B cell (primary cell): ENCODE measurements around the gene MAD1L1. TPM values are rescaled to one million over a fixed set of nuclear protein-coding genes. Genes with fewer than 3 reads are reported as not detected.

ENCODE experiments used
- ATAC-seq: fragments of 200-7000 bp; cut with Tn5 transposase; one replicate; pipeline ENCODE4 v1.10.0; 2021; ENCODE audit warnings: low read depth, mild to moderate bottlenecking, moderate number of reproducible peaks, moderate library complexity
- CTCF ChIA-PET: fragments of 350-600 bp; sonication (Branson Sonifier 250); formaldehyde crosslinking; loops from one replicate; lab custom pipeline; 2021; ENCODE audit warnings: antibody characterized with exemption, inconsistent platforms; lab: Charles Lee
- POLR2A ChIA-PET: fragments of 350-600 bp; sonication (Branson Sonifier 250); formaldehyde crosslinking; loops from one replicate; lab custom pipeline; 2021; ENCODE audit warnings: antibody characterized with exemption; lab: Charles Lee
- DNase-seq: peaks from one replicate; pipeline ENCODE4 v3.0.0; 2013
- H2AFZ ChIP-seq: 2 replicates; pipeline ENCODE4 v1.6.1; 2012; ENCODE audit warnings: mild to moderate bottlenecking, low read depth, low read length; ENCODE audit not compliant: insufficient read depth, poor library complexity, severe bottlenecking
- H3K27ac ChIP-seq, 2 donors: 1 replicate in 1 of 2; 2 replicates in 1 of 2; pipeline ENCODE4 v1.5.1; 2012 to 2013; ENCODE audit warnings: low read length in 2 of 2, mild to moderate bottlenecking in 2 of 2, moderate library complexity in 1 of 2
- H3K27me3 ChIP-seq, 4 experiments: fragments of 200-600 bp in 1 of 4; sonication (generic) in 1 of 4; replicated peaks in 1 of 4; 1 replicate in 2 of 4; 2 replicates in 2 of 4; pipeline versions ENCODE4 v1.6.1 to v1.7.0; 2013 to 2016; ENCODE audit warnings: low read length in 3 of 4, mild to moderate bottlenecking in 2 of 4, mixed read lengths in 1 of 4, moderate library complexity in 1 of 4; ENCODE audit not compliant: insufficient read depth in 4 of 4, control insufficient read depth in 3 of 4; ENCODE audit errors: control extremely low read depth in 1 of 4
- H3K36me3 ChIP-seq, 2 experiments: replicated peaks in 1 of 2; 1 replicate in 1 of 2; 2 replicates in 1 of 2; pipeline versions ENCODE4 v1.6.1 to v1.7.1; 2013; ENCODE audit warnings: low read length in 1 of 2; ENCODE audit not compliant: insufficient read depth in 2 of 2, control insufficient read depth in 1 of 2; ENCODE audit errors: control extremely low read depth in 1 of 2, extremely low read depth in 1 of 2
- H3K4me1 ChIP-seq, 2 donors: fragments of 200-600 bp in 1 of 2; sonication (generic) in 1 of 2; 1 replicate in 1 of 2; 2 replicates in 1 of 2; pipeline versions ENCODE4 v1.5.1 to v1.6.1; 2013 to 2017; ENCODE audit warnings: low read length in 2 of 2; ENCODE audit not compliant: control insufficient read depth in 2 of 2, insufficient read depth in 2 of 2
- H3K4me2 ChIP-seq: replicated peaks from 2 replicates; pipeline ENCODE3; 2012; ENCODE audit warnings: mild to moderate bottlenecking, low read depth, low read length; ENCODE audit not compliant: poor library complexity, severe bottlenecking
- H3K4me3 ChIP-seq, 5 experiments: fragments of 200-600 bp in 1 of 5; sonication (generic) in 1 of 5; 1 replicate in 3 of 5; 2 replicates in 2 of 5; pipeline versions ENCODE4 v1.5.1 to v1.7.0; 2011 to 2016; ENCODE audit warnings: low read length in 4 of 5, mild to moderate bottlenecking in 4 of 5, low read depth in 2 of 5, control low read depth in 1 of 5, moderate library complexity in 1 of 5; ENCODE audit not compliant: insufficient read depth in 1 of 5; ENCODE audit errors: control extremely low read depth in 1 of 5, extremely low read depth in 1 of 5
- H3K79me2 ChIP-seq: fragments of 200-600 bp; sonication (generic); one replicate; pipeline ENCODE4 v1.6.0; 2016; ENCODE audit warnings: low read length; ENCODE audit not compliant: control insufficient read depth, insufficient read depth
- H3K9ac ChIP-seq: fragments of 200-600 bp; sonication (generic); 2 replicates; pipeline ENCODE4 v1.6.1; 2017; ENCODE audit warnings: mild to moderate bottlenecking, low read length, moderate library complexity
- H3K9me3 ChIP-seq, 3 donors: one replicate each; pipeline versions ENCODE4 v1.6.1 to v1.7.1; 2013; ENCODE audit warnings: low read length in 2 of 3; ENCODE audit not compliant: control insufficient read depth in 2 of 3, insufficient read depth in 1 of 3; ENCODE audit errors: control extremely low read depth in 1 of 3
- H4K20me1 ChIP-seq: 2 replicates; pipeline ENCODE4 v1.6.0; 2012; ENCODE audit warnings: mild to moderate bottlenecking, low read length; ENCODE audit not compliant: insufficient read depth, control insufficient read depth, poor library complexity, severe bottlenecking
- H3K27ac Mint-ChIP-seq: one replicate; pipeline ENCODE4 v1.8.0; 2021; ENCODE audit warnings: mixed read lengths
- H3K27me3 Mint-ChIP-seq: one replicate; pipeline ENCODE4 v1.8.0; 2021; ENCODE audit warnings: mixed read lengths
- H3K4me1 Mint-ChIP-seq: one replicate; pipeline ENCODE4 v1.8.0; 2021; ENCODE audit warnings: mixed read lengths
- H3K4me3 Mint-ChIP-seq: one replicate; pipeline ENCODE4 v1.8.0; 2021; ENCODE audit warnings: mixed read lengths
- H3K9me3 Mint-ChIP-seq: one replicate; pipeline ENCODE4 v1.8.0; 2022; ENCODE audit warnings: mixed read lengths; ENCODE audit not compliant: insufficient read depth
- CTCF ChIP-seq: fragments of 200-600 bp; IDR thresholded peaks from one replicate; pipeline ENCODE4 v1.8.0; 2022; ENCODE audit warnings: antibody characterized with exemption, mild to moderate bottlenecking
- EZH2 ChIP-seq: IDR thresholded peaks from 2 replicates; pipeline ENCODE4 v1.6.1; 2012; ENCODE audit warnings: borderline replicate concordance, low read depth, mild to moderate bottlenecking, moderate library complexity, low read length; ENCODE audit not compliant: insufficient read depth, poor library complexity, severe bottlenecking
- WGBS: methylation state at CpG from one replicate; pipeline ENCODE4 v1.1.5; 2013; ENCODE audit warnings: missing lambda C conversion rate; ENCODE audit not compliant: insufficient coverage; 5-methylcytosine and 5-hydroxymethylcytosine counted together
- intact Hi-C: fragments of 100-400 bp; cut with micrococcal nuclease; formaldehyde crosslinking; loops from one replicate; pipeline ENCODE4 v1.10.0; 2022
- polyA plus RNA-seq: library from polyadenylated mRNA; depleted of rRNA; stranded (reverse); fragments of >200 nt; gene quantifications from 2 replicates; pipeline ENCODE4 v1.2.3, GENCODE V29; 2012
- total RNA-seq, 2 donors: library from RNA; stranded (reverse); fragments of 120-200 nt in 1 of 2; gene quantifications; 1 replicate in 1 of 2; 2 replicates in 1 of 2; pipeline versions ENCODE4 v1.2.3 to v1.2.4, GENCODE V29; 2013 to 2022

MAD1L1 gene
- total and polyA plus RNA-seq, 2 donors (not counting 1 experiment from before 2014, with no cell fraction given), result 86.7 to 110 TPM

- no peak overlapping the region for H3K27ac ChIP-seq
- 98% methylated on average over 16 of the region's 17 CpGs for WGBS
- H3K9me3 Mint-ChIP-seq, result no peaks in the 10 kb centered on the region
- TF ChIP-seq CTCF (no peak), EZH2 (no peak)
- ATAC-seq, result no peak
- H3K4me1 Mint-ChIP-seq, result peaks cover 18% of the 10 kb centered on the region
- CTCF ChIA-PET, result interaction anchor here (0.5 to 0.8 kb wide), 2 partner anchors 18 to 28 kb away, joined by 3 read pairs; no protein-coding TSS in a partner anchor
- peaks cover 10 to 12% of the 10 kb centered on the region in 2 donors for H3K4me1 ChIP-seq
- no peak overlapping the region for H3K4me2 ChIP-seq
- H3K4me3 Mint-ChIP-seq, result no peak overlapping the region
- H4K20me1 ChIP-seq, result no peaks in the 10 kb centered on the region
- DNase-seq, result no peak
- H3K9me3 ChIP-seq, result no peaks in the 10 kb centered on the region
- H3K27ac Mint-ChIP-seq, result no peak overlapping the region
- POLR2A ChIA-PET, result no interaction called here
- no peaks in the 10 kb centered on the region for H3K27me3 ChIP-seq
- H3K4me3 ChIP-seq, result no peak overlapping the region
- no peak overlapping the region for H3K9ac ChIP-seq
- H3K79me2 ChIP-seq, result no peaks in the 10 kb centered on the region
- H2AFZ ChIP-seq, result no peak overlapping the region
- peaks cover 0 to 3% of the 10 kb centered on the region in 2 experiments for H3K36me3 ChIP-seq
- intact Hi-C loops, result no loop called here
- no peaks in the 10 kb centered on the region for H3K27me3 Mint-ChIP-seq
Observed at GRCh38 chr7:2010101-2010500, 222.6 kb downstream of the MAD1L1 start.

DNA sequence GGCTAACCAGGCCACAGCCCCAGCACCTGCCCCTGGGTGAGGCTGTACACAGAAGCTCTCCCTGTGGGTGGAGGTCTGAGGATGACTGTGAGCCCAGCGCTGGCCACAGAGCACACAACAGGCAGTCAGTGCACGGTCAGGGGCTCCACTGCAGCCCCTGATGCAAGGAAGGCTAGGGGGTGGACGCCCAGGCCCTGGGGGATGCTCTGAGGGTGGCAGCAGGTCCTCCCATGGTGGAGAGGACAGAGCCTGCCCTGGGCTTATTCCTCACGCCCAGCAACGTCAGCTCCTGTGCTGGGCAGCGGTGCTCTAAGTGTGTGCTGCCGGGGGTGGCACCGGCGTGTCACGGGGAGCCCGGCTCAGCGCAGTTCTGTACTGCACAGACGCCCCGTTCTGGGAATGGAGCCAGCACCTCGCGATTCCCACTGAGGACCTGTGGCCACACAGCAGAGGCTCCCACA is 223.2 kb downstream of the MAD1L1 start:
- Mint-ChIP-seq H3K27ac (no peak overlapping the region), H3K4me3 (no peak overlapping the region), H3K9me3 (no peaks in the 10 kb centered on the region), H3K27me3 (no peaks in the 10 kb centered on the region), H3K4me1 (peaks cover 21% of the 10 kb centered on the region)
- H3K79me2 ChIP-seq, result no peaks in the 10 kb centered on the region
- intact Hi-C loops, result no loop called here
- DNase-seq (no peak), ATAC-seq (no peak)
- POLR2A ChIA-PET, result no interaction called here
- peaks cover 10 to 15% of the 10 kb centered on the region in 2 donors for H3K4me1 ChIP-seq
- H3K27ac ChIP-seq, result no peak overlapping the region
- H3K9ac ChIP-seq, result no peak overlapping the region
- H3K9me3 ChIP-seq, result no peaks in the 10 kb centered on the region
- H4K20me1 ChIP-seq, result no peaks in the 10 kb centered on the region
- no peak overlapping the region for H3K4me2 ChIP-seq
- CTCF ChIA-PET, result interaction anchor here (0.8 kb wide), 1 partner anchor 29 kb away, joined by 3 read pairs; no protein-coding TSS in a partner anchor
- WGBS, result 96% methylated on average over 16 of the region's 16 CpGs
- H2AFZ ChIP-seq, result no peak overlapping the region
- H3K27me3 ChIP-seq, result no peaks in the 10 kb centered on the region
- H3K36me3 ChIP-seq, result peaks cover 0 to 3% of the 10 kb centered on the region in 2 experiments
- TF ChIP-seq EZH2, result no peak
- TF ChIP-seq CTCF, result no peak
- no peak overlapping the region for H3K4me3 ChIP-seq
